Measurements from ENCODE around the gene CRTC1.

The CRTC1 gene

GRCh38 chr19:18799389-18799970, 116.0 kb downstream of the CRTC1 start:
- H3K27ac ChIP-seq (ENCODE audit: low read depth, low read length): no peak overlapping the region
- no peak overlapping the region for H2AFZ ChIP-seq (ENCODE audit: low read depth, low read length, severe bottlenecking)
- H3K9me3 ChIP-seq (ENCODE audit: insufficient read depth, low read length): no peaks in the 10 kb centered on the region
- H3K9me2 ChIP-seq (replicated peaks; ENCODE audit: insufficient read depth, low read length): no peaks in the 10 kb centered on the region
- no peaks in the 10 kb centered on the region for H4K20me1 ChIP-seq (ENCODE audit: low read depth, low read length)
- H3K36me3 ChIP-seq (ENCODE audit: low read length): no peaks in the 10 kb centered on the region
- no peaks in the 10 kb centered on the region for H3K79me2 ChIP-seq (ENCODE audit: insufficient read depth, low read length)
- no peak for TF ChIP-seq CTCF (IDR thresholded peaks at IDR 0.05; ENCODE audit: insufficient read depth, low read length, poor library complexity, severe bottlenecking)
- no peak for TF ChIP-seq EZH2phosphoT487 (conservative IDR thresholded peaks at IDR 0.05; ENCODE audit: low read length)
- H3K4me3 ChIP-seq (ENCODE audit: insufficient read depth, low read length, poor library complexity, severe bottlenecking): no peak overlapping the region
- H3F3A ChIP-seq (ENCODE audit: insufficient read depth): no peaks in the 10 kb centered on the region
- no peaks in the 10 kb centered on the region for H3K27me3 ChIP-seq (ENCODE audit: low read length)
- H3K4me2 ChIP-seq (ENCODE audit: low read depth, low read length, poor library complexity, severe bottlenecking): no peak overlapping the region
- H3K9ac ChIP-seq (ENCODE audit: low read length): no peak overlapping the region

- no peaks in the 10 kb centered on the region for H3K79me2 ChIP-seq (ENCODE audit: insufficient read depth, low read length)
- H3K27me3 ChIP-seq (ENCODE audit: low read length): no peaks in the 10 kb centered on the region
- no peak overlapping the region for H3K9ac ChIP-seq (ENCODE audit: low read length)
- H3K36me3 ChIP-seq (ENCODE audit: low read length): no peaks in the 10 kb centered on the region
- no peaks in the 10 kb centered on the region for H3F3A ChIP-seq (ENCODE audit: insufficient read depth)
- H3K9me2 ChIP-seq (replicated peaks; ENCODE audit: insufficient read depth, low read length): no peaks in the 10 kb centered on the region
- H2AFZ ChIP-seq (ENCODE audit: low read depth, low read length, severe bottlenecking): no peak overlapping the region
- no peak overlapping the region for H3K27ac ChIP-seq (ENCODE audit: low read depth, low read length)
- no peaks in the 10 kb centered on the region for H4K20me1 ChIP-seq (ENCODE audit: low read depth, low read length)
- H3K4me2 ChIP-seq (ENCODE audit: low read depth, low read length, poor library complexity, severe bottlenecking): no peak overlapping the region
- no peak for TF ChIP-seq EZH2phosphoT487 (conservative IDR thresholded peaks at IDR 0.05; ENCODE audit: low read length)
- no peak for TF ChIP-seq CTCF (IDR thresholded peaks at IDR 0.05; ENCODE audit: insufficient read depth, low read length, poor library complexity, severe bottlenecking)
- no peak overlapping the region for H3K4me3 ChIP-seq (ENCODE audit: insufficient read depth, low read length, poor library complexity, severe bottlenecking)
- no peaks in the 10 kb centered on the region for H3K9me3 ChIP-seq (ENCODE audit: insufficient read depth, low read length)
Measured at GRCh38 chr19:18800079-18800478, 116.6 kb downstream of the CRTC1 start.

GRCh38 chr19:18800636-18801035, 117.2 kb downstream of the CRTC1 start:
- H2AFZ ChIP-seq (ENCODE audit: low read depth, low read length, severe bottlenecking): no peak overlapping the region
- no peaks in the 10 kb centered on the region for H3K9me2 ChIP-seq (replicated peaks; ENCODE audit: insufficient read depth, low read length)
- H3K4me2 ChIP-seq (ENCODE audit: low read depth, low read length, poor library complexity, severe bottlenecking): no peak overlapping the region
- H3K27ac ChIP-seq (ENCODE audit: low read depth, low read length): no peak overlapping the region
- H3K79me2 ChIP-seq (ENCODE audit: insufficient read depth, low read length): no peaks in the 10 kb centered on the region
- no peaks in the 10 kb centered on the region for H3K9me3 ChIP-seq (ENCODE audit: insufficient read depth, low read length)
- no peak overlapping the region for H3K9ac ChIP-seq (ENCODE audit: low read length)
- no peaks in the 10 kb centered on the region for H3K27me3 ChIP-seq (ENCODE audit: low read length)
- no peaks in the 10 kb centered on the region for H4K20me1 ChIP-seq (ENCODE audit: low read depth, low read length)
- no peaks in the 10 kb centered on the region for H3F3A ChIP-seq (ENCODE audit: insufficient read depth)
- no peak for TF ChIP-seq EZH2phosphoT487 (conservative IDR thresholded peaks at IDR 0.05; ENCODE audit: low read length)
- no peak for TF ChIP-seq CTCF (IDR thresholded peaks at IDR 0.05; ENCODE audit: insufficient read depth, low read length, poor library complexity, severe bottlenecking)
- no peaks in the 10 kb centered on the region for H3K36me3 ChIP-seq (ENCODE audit: low read length)
- no peak overlapping the region for H3K4me3 ChIP-seq (ENCODE audit: insufficient read depth, low read length, poor library complexity, severe bottlenecking)

All from SU-DHL-6 (cell line).